Activated naive CD8-positive, alpha-beta T cell treated with anti-CD3 and anti-CD28 coated beads for 36 hours (primary cell): Measurements from ENCODE around the gene KLF5. TPM values are rescaled to one million over a fixed set of nuclear protein-coding genes. Genes with fewer than 3 reads are reported as not detected.
"Not testable (repeated sequence)": the region's sequence is repeated elsewhere in the genome, so short reads cannot be mapped to it uniquely, and the experiment has no call there.

Source experiments
- DNase-seq: peaks from one replicate; pipeline ENCODE4 v3.0.0; 2021
- H3K27ac Mint-ChIP-seq: one replicate; pipeline ENCODE4 v1.8.0; 2022; ENCODE audit warnings: mild to moderate bottlenecking, moderate library complexity, mixed read lengths
- H3K27me3 Mint-ChIP-seq: one replicate; pipeline ENCODE4 v1.8.0; 2022; ENCODE audit warnings: mild to moderate bottlenecking, mixed read lengths
- H3K36me3 Mint-ChIP-seq: one replicate; pipeline ENCODE4 v1.8.0; 2021; ENCODE audit warnings: mild to moderate bottlenecking, mixed read lengths
- H3K4me1 Mint-ChIP-seq: one replicate; pipeline ENCODE4 v1.8.0; 2021; ENCODE audit warnings: mixed read lengths
- H3K4me3 Mint-ChIP-seq: one replicate; pipeline ENCODE4 v1.8.0; 2022; ENCODE audit warnings: mild to moderate bottlenecking, moderate library complexity, mixed read lengths
- H3K9me3 Mint-ChIP-seq: one replicate; pipeline ENCODE4 v1.8.0; 2022; ENCODE audit warnings: mixed read lengths
- total RNA-seq, 2 experiments: library from RNA; stranded (reverse); gene quantifications; one replicate each; pipeline ENCODE4 v1.2.3, GENCODE V29; 2021

KLF5 gene
- total RNA-seq, 2 experiments from 2014 or later: 2.7 to 2.9 TPM

DNA sequence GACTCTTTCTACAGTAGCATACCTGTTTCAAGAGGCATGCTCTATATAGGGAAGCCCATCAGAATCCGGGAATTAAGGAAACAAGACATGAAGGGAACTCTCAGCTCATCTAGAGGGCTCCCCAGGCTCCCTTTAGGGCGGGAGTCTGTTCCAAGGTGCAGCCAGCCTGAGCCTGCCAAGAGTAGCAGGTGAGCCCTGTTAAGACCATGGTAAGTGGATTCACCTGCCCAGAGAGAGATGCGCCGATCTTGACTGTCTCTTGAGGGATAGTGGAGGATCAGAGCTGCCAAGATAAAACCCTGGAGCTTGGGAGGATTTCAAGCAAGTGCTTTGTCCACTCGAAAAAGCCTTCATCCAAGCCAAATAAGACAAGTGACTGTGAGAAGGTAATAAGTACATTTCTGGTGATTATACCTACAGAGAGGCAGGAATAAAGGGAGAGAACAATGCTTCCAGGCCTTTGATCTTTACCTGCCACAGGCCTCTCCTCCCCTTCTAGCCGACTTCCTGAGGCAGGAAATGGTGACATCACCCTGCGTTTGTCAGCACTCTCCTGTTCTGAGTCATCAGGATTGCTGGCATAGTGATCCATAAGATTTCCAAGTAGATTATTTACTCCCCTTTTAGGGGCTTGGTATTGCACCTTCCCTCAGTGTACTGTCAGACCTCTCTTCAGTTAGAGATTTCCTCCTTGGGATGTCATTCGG, 31.5 kb downstream of the KLF5 start:
- Mint-ChIP-seq H3K9me3 (peaks cover 5% of the 10 kb centered on the region), H3K27ac (no peak overlapping the region), H3K4me3 (no peak overlapping the region), H3K4me1 (peaks cover 7% of the 10 kb centered on the region), H3K36me3 (no peaks in the 10 kb centered on the region), H3K27me3 (no peaks in the 10 kb centered on the region)
- peak; percentile 1 for DNase-seq

DNA sequence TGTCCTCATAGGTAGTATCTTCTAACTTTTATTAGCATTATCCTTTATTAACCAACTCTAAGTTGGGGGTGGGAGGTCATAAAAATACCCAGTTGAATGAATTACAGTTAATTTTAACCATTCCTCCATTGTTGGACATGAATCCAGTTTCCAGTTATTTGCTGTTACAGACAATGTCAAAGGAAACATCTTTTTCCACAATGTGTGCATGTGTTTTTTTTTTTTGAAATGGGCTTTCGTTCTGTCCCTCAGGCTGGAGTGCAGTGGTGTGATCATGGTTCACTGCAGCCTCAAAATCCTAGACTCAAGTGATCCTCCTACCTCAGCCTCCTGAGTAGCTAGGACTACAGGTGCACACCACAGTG, 32.0 kb downstream of the KLF5 start:
- H3K4me1 Mint-ChIP-seq: peaks cover 7% of the 10 kb centered on the region
- peaks cover 5% of the 10 kb centered on the region for H3K9me3 Mint-ChIP-seq
- DNase-seq: no peak
- no peak overlapping the region for H3K4me3 Mint-ChIP-seq
- H3K27ac Mint-ChIP-seq: no peak overlapping the region
- no peaks in the 10 kb centered on the region for H3K36me3 Mint-ChIP-seq
- H3K27me3 Mint-ChIP-seq: no peaks in the 10 kb centered on the region

DNA sequence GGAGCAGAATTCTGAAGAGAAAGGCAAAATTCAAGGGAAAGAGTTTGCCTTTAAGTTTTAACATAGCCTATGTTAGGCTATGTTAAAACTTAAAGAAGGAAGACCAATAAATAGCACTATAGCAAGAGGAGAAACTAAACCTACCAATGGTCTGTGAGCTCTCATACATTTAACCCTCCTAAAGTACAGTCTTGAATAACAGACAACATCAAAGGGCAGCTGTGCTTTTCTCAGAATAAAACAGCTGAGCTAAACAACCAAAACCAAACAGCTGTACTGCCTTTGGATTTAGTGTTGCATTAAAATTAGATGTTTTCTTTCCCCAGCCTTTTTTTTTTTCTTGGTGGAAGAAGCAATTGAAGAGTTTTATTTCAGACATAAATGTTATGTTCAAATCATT, 34.0 kb downstream of the KLF5 start:
- no peak for DNase-seq
- Mint-ChIP-seq H3K27me3 (no peaks in the 10 kb centered on the region), H3K27ac (no peak overlapping the region), H3K9me3 (peaks cover 2% of the 10 kb centered on the region), H3K36me3 (no peaks in the 10 kb centered on the region), H3K4me1 (peaks cover 7% of the 10 kb centered on the region), H3K4me3 (no peak overlapping the region)

DNA sequence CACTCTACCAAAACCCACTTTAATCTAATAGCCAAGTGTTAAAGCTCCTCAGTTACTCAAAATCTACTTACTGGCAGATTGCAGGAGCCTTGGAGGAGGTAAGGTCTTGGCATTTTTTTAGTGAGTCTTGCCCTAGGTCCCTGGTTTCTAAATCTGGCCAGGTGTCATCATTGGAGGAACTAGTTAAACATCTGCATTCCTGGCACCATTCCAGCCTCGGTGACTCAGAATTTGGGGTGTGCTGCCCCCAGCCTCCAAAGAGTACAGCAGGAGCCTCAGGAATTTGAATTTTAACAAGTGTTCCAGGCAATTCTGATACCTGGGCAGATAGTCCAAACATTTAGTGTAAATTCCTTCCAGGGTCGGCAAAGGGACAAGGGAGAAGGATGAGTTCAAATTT, 37.4 kb downstream of the KLF5 start:
- no peak overlapping the region for H3K27ac Mint-ChIP-seq
- no peaks in the 10 kb centered on the region for H3K36me3 Mint-ChIP-seq
- no peaks in the 10 kb centered on the region for H3K27me3 Mint-ChIP-seq
- DNase-seq: no peak
- no peaks in the 10 kb centered on the region for H3K9me3 Mint-ChIP-seq
- H3K4me1 Mint-ChIP-seq: no peaks in the 10 kb centered on the region
- no peak overlapping the region for H3K4me3 Mint-ChIP-seq

DNA sequence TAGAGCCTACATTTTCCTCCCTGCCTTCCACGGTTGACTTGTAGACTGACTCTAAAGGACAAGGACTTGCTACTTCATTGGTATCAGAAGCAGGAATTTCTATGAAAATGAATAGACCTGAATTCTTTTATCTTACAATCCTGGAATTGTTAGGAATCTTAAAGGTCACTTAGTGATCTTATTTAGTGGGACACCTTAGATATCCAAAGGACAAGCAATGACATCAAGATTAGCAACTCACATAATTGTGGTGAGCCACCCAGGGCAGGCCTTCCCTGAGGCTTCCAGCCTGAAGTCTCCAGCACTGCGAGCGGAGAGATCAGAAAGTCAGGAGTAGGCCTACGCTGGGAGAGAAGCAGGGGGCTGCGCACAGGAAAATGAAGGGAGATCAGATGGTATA, 37.8 kb downstream of the KLF5 start:
- Mint-ChIP-seq H3K27ac (no peak overlapping the region), H3K9me3 (no peaks in the 10 kb centered on the region), H3K4me3 (no peak overlapping the region), H3K27me3 (no peaks in the 10 kb centered on the region), H3K4me1 (no peaks in the 10 kb centered on the region), H3K36me3 (no peaks in the 10 kb centered on the region)
- DNase-seq: no peak

DNA sequence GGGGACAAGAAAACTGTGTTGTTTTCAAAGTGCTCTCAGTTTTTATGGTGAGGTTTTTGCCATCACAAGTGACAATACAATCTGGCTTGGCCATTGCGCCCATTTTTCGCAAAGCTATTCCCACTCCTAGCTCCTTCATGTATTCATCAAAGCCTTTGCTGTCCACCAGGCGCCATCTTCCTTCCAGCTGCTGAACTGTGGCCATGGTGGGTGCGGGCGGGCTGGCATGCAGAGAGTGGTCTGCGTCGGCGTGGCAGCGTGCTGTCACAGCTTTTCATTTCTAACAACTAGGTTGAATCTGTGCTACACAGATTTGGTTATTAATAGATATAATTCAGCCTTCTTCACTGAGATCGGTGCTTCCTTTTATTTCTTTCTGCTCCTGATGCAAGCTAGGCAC, 42.0 kb downstream of the KLF5 start:
- DNase-seq, H3K27ac Mint-ChIP-seq, H3K36me3 Mint-ChIP-seq, H3K4me1 Mint-ChIP-seq, H3K9me3 Mint-ChIP-seq, H3K27me3 Mint-ChIP-seq, H3K4me3 Mint-ChIP-seq: not testable (repeated sequence)

DNA sequence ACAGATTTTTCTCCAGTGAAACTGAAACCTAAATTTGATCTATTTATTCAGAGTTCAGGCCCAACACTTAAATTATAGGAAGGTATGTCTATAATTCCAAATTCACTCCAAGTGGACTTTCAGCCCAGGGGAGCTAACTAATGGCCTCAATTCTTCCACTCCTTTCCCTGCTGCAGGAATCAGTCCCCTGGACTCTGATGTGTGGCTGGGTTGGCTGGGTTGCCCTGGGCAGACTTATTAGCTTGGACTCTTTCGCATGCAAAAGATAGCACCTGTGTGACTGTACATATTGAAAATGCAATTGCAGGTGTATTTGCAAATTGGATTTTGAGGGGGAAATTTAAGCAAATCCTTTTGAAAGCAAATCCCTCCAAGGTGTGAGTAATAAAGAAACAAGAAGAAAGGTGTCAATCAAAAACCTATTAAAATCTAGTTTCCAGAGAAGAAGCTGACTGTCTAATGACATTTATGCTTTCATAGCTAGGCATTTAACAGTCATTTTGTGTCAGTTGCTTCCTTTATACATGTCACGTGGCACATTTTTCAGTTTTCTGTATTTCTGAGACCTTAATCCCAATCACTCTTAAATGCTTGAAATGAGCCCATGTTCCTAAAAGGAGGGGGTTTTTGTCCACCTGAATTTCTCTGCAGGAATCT, 42.7 kb downstream of the KLF5 start:
- H3K9me3 Mint-ChIP-seq: no peaks in the 10 kb centered on the region
- H3K4me3 Mint-ChIP-seq: no peak overlapping the region
- H3K36me3 Mint-ChIP-seq: no peaks in the 10 kb centered on the region
- no peak for DNase-seq
- H3K4me1 Mint-ChIP-seq: no peaks in the 10 kb centered on the region
- H3K27ac Mint-ChIP-seq: no peak overlapping the region
- no peaks in the 10 kb centered on the region for H3K27me3 Mint-ChIP-seq

DNA sequence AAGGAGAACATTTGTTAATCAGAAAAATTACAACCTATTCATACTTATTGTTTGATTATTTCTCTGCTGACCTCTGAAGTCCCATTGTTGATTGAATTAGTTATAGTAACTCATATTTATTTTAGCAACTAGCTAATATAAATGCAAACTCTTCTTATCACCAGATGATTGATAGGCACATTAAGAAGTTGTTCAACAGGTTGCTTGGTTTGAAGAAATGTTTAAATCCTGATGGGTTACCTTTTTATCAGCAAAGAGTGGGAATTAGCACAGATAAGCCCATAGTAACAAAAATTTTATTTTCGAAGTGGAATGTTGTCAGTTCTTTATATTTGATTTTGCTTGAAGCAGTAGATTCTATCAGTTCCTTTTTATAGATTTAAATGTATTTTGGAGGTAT, 44.4 kb downstream of the KLF5 start:
- H3K27me3 Mint-ChIP-seq: no peaks in the 10 kb centered on the region
- no peak overlapping the region for H3K4me3 Mint-ChIP-seq
- no peak for DNase-seq
- H3K9me3 Mint-ChIP-seq: no peaks in the 10 kb centered on the region
- H3K4me1 Mint-ChIP-seq: no peaks in the 10 kb centered on the region
- no peak overlapping the region for H3K27ac Mint-ChIP-seq
- H3K36me3 Mint-ChIP-seq: no peaks in the 10 kb centered on the region

DNA sequence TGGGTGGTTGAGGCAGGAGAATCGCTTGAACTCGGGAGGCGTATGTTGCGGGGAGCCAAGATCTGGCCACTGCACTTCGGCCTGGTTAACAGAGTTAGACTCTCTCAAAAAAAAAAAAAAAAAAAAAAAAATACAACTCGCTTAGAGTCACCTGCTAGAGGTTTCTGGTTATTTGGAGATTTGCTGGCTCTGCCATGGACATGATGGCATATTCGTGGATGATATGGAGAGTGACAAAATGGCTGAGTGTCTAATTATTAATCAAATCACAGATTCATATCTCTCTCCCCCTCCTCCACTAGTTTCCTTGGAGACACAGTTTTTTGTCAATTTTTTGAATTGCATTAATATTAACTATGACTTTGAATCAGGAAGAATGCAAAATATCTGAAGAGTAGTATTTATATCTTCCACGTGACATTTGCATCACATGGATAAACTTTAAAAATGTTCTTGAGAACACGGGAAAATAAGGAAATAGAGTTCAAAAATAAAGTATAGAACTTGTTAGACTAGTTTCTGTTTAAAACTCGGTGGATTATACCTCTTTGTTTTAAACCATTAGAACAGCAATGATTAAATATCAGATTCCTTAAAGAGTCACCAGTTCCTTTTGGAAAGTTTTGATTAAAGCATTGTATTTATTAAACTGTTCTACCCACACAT, 47.8 kb downstream of the KLF5 start:
- Mint-ChIP-seq H3K9me3 (no peaks in the 10 kb centered on the region), H3K27ac (no peak overlapping the region), H3K36me3 (no peaks in the 10 kb centered on the region), H3K4me3 (no peak overlapping the region), H3K4me1 (no peaks in the 10 kb centered on the region), H3K27me3 (no peaks in the 10 kb centered on the region)
- DNase-seq: no peak

DNA sequence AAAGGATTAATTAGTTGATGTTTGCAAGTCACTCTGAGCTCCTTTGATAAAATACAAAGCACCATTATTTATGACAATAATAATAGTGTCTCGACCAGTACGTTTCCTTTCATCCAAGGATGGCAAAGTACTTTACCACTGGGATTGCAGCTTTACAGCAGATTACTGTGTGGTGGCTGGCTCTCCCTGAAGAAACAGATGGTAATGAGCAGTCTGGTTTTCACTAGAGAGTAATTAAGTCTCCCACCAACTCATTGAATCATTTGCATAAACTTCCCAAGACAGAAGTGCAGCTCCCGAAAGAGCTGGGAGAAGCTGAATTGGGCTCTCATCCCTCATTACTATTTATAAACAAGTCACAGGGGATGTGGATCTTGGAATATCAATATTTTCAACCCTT, 48.7 kb downstream of the KLF5 start:
- DNase-seq: no peak
- Mint-ChIP-seq H3K9me3 (no peaks in the 10 kb centered on the region), H3K36me3 (no peaks in the 10 kb centered on the region), H3K4me1 (no peaks in the 10 kb centered on the region), H3K4me3 (no peak overlapping the region), H3K27ac (no peak overlapping the region), H3K27me3 (no peaks in the 10 kb centered on the region)

DNA sequence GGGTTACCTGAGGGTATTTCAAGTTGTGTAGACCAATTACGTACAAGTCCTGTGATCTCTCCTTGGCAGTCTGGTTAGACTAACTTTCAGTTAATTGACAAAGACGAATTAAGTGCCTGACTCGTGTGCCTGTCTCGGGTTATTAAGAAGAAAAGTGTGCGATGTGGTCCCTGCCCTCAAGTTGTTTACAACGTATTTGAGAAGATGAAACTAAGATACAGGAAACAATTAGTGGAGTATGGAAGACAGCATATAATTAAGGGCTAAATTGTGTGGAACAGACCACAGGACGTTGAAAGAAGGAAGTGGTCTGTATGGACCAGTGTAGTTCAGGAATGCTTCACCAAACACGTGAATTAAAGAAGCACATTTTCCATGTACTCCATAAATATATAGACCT, 49.2 kb downstream of the KLF5 start:
- H3K36me3 Mint-ChIP-seq: no peaks in the 10 kb centered on the region
- H3K4me1 Mint-ChIP-seq: no peaks in the 10 kb centered on the region
- H3K4me3 Mint-ChIP-seq: no peak overlapping the region
- H3K27me3 Mint-ChIP-seq: no peaks in the 10 kb centered on the region
- no peak overlapping the region for H3K27ac Mint-ChIP-seq
- DNase-seq: no peak
- no peaks in the 10 kb centered on the region for H3K9me3 Mint-ChIP-seq

DNA sequence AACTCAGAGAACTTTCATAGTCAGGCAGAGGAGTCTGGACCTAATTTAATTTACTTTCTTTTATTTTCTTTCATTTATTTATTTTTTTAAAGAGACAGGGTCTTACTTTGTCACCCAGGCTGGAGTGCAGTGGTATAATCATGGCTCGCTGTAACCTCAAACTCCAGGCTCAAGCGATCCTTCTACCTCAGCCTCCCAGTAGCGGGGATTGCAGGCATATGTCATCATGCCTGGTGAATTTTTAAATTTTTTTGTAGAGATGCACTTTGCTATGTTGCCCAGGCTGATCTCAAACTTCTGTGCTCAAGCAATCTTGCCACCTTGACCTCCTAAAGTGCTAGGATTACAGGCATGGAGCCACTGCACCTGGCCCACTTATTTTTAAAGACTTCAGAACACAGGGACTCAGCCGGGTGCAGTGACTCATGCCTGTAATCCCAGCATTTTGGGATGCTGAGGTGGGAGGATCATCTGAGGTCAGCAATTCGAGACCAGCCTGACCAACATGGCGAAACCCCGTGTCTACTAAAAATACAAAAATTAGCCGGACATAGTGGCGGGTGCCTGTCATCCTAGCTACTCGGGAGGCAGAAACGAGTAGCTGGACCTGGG, 50.6 kb downstream of the KLF5 start:
- no peak overlapping the region for H3K4me3 Mint-ChIP-seq
- H3K4me1 Mint-ChIP-seq: no peaks in the 10 kb centered on the region
- no peaks in the 10 kb centered on the region for H3K36me3 Mint-ChIP-seq
- DNase-seq: no peak
- H3K27me3 Mint-ChIP-seq: no peaks in the 10 kb centered on the region
- H3K9me3 Mint-ChIP-seq: no peaks in the 10 kb centered on the region
- H3K27ac Mint-ChIP-seq: no peak overlapping the region

DNA sequence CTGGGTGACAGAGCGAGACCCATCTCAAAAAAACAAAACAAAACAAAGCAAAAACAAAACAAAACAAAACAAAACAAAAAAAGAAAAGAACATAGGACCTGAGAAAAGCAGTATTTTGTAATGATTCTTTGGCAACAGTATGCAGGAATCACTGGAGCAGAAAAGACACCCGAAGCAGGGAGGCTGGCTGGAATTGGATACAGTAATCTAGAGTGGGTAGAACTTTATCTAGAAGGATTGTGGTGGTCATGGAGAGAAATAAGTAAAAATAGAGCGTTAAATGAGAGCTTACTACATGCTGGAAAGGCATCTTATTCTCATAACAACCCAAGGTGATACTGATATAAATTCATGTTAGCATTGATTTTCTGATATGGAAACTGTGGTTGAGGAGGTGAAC, 51.2 kb downstream of the KLF5 start:
- H3K27me3 Mint-ChIP-seq: no peaks in the 10 kb centered on the region
- DNase-seq: no peak
- H3K4me1 Mint-ChIP-seq: no peaks in the 10 kb centered on the region
- H3K27ac Mint-ChIP-seq: no peak overlapping the region
- no peaks in the 10 kb centered on the region for H3K9me3 Mint-ChIP-seq
- no peaks in the 10 kb centered on the region for H3K36me3 Mint-ChIP-seq
- H3K4me3 Mint-ChIP-seq: no peak overlapping the region

DNA sequence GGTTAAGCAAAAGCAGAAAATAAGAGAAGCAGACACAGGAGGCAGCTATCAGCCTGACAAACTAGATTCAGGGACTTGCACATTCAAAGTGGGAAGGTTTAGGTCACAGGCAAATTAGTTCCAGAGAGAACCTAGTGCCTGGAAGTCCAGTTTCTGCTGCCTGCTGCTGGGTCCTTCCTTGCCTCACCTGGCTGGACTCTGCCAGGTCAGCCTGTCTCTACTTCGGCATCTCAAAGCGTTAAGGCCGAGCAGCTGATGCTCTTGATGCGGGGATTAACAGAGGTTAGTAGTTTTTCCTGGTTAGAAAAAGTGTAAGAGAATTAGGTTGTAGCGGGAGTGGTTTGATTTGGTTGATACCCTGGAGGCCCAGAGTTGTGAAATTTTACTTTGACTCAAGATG, 52.0 kb downstream of the KLF5 start:
- Mint-ChIP-seq H3K27me3 (no peaks in the 10 kb centered on the region), H3K27ac (no peak overlapping the region), H3K36me3 (no peaks in the 10 kb centered on the region), H3K9me3 (no peaks in the 10 kb centered on the region), H3K4me1 (no peaks in the 10 kb centered on the region), H3K4me3 (no peak overlapping the region)
- no peak for DNase-seq

DNA sequence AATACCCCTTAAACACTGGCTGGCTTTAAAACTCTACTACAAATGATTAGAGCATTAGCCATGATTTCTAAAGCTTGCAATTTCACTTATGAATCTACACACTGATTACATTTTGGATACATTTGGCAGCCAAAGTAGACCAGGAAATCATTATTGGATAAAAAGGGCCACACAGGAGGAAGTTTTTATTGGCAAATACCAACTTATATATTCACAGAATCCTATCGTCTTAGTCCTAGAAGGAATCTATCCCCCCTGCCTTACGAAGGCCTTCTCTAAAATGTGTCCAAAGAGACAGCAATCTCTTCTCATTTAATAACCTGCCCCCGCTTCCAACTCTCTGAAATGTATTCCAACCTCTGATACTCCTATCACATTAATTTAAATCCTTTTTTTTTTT, 52.5 kb downstream of the KLF5 start:
- Mint-ChIP-seq H3K27ac (no peak overlapping the region), H3K9me3 (no peaks in the 10 kb centered on the region), H3K27me3 (no peaks in the 10 kb centered on the region), H3K4me1 (no peaks in the 10 kb centered on the region), H3K36me3 (no peaks in the 10 kb centered on the region), H3K4me3 (no peak overlapping the region)
- no peak for DNase-seq

DNA sequence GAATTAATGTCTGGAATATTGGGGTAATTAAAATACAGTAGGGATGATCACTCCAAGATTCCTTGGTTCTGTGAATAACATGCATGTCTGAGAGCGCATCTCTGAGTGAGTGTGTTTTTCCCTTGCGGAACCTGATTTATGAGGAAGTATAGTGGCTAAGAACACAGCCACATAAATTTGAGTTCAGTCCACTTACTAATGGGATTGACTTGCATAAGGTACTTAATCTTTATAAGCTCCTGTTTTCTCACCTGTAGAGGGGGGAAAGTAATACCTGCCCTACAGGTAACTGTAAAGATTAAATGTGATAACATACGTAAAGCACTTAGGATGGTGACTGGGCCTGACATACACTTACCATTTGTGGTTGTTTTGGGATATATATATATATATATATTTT, 60.8 kb downstream of the KLF5 start:
- no peak for DNase-seq
- Mint-ChIP-seq H3K9me3 (no peaks in the 10 kb centered on the region), H3K27me3 (peaks cover 4% of the 10 kb centered on the region), H3K27ac (no peak overlapping the region), H3K4me1 (no peaks in the 10 kb centered on the region), H3K4me3 (no peak overlapping the region), H3K36me3 (no peaks in the 10 kb centered on the region)
